T-cell (primary cell): ENCODE data around the gene ADAM33. TPM values are rescaled to one million over a fixed set of nuclear protein-coding genes. Genes with fewer than 3 reads are reported as not detected.

Experiments used
- ATAC-seq, 4 experiments: fragments of 200-7000 bp in 3 of 4; fragments of 150-1000 bp in 1 of 4; cut with Tn5 transposase; replicated peaks in 1 of 4; 1 replicate in 3 of 4; 2 replicates in 1 of 4; pipeline ENCODE4 v1.10.0; 2021; ENCODE audit warnings: moderate library complexity in 3 of 4, mild to moderate bottlenecking in 2 of 4, moderate number of reproducible peaks in 1 of 4
- CTCF ChIA-PET, 2 donors: fragments of 300-600 bp; sonication (Branson Sonifier 250); formaldehyde crosslinking; loops; one replicate each; lab custom pipeline; 2022; ENCODE audit warnings: antibody characterized with exemption in 2 of 2; lab: Charles Lee
- POLR2A ChIA-PET, 2 donors: fragments of 300-600 bp; sonication (Branson Sonifier 250); formaldehyde crosslinking; loops; one replicate each; lab custom pipeline; 2022; ENCODE audit warnings: antibody characterized with exemption in 2 of 2; lab: Charles Lee
- DNase-seq, 35 experiments: peaks; one replicate each; pipeline versions ENCODE4 v3.0.0 to v3.0.0-alpha.2; 2013 to 2023
- H3K27ac ChIP-seq: one replicate; pipeline ENCODE4 v1.5.1; 2013; ENCODE audit warnings: low read length
- H3K27me3 ChIP-seq, 2 experiments: replicated peaks in 1 of 2; 1 replicate in 1 of 2; 2 replicates in 1 of 2; pipeline versions ENCODE4 v1.6.1 to v1.7.0; 2013; ENCODE audit warnings: low read length in 1 of 2, mixed read lengths in 1 of 2; ENCODE audit not compliant: control insufficient read depth in 2 of 2, insufficient read depth in 2 of 2; ENCODE audit errors: extremely low read depth in 1 of 2
- H3K36me3 ChIP-seq, 2 donors: 1 replicate in 1 of 2; 2 replicates in 1 of 2; pipeline versions ENCODE4 v1.6.1 to v1.7.0; 2013; ENCODE audit warnings: low read length in 1 of 2; ENCODE audit not compliant: control insufficient read depth in 2 of 2, insufficient read depth in 1 of 2; ENCODE audit errors: extremely low read depth in 1 of 2
- H3K4me1 ChIP-seq, 2 experiments: 1 replicate in 1 of 2; 2 replicates in 1 of 2; pipeline versions ENCODE4 v1.6.1 to v1.7.0; 2013; ENCODE audit warnings: low read length in 2 of 2, mixed read lengths in 1 of 2; ENCODE audit not compliant: insufficient read depth in 2 of 2, control insufficient read depth in 1 of 2; ENCODE audit errors: extremely low read depth in 1 of 2
- H3K4me3 ChIP-seq, 2 donors: 1 replicate in 1 of 2; 2 replicates in 1 of 2; pipeline versions ENCODE4 v1.5.1 to v1.7.0; 2013; ENCODE audit warnings: mild to moderate bottlenecking in 2 of 2, low read length in 1 of 2, moderate library complexity in 1 of 2; ENCODE audit not compliant: control insufficient read depth in 1 of 2; ENCODE audit errors: extremely low read depth in 1 of 2
- H3K9me3 ChIP-seq: 2 replicates; pipeline ENCODE4 v1.7.0; 2013
- H3K27ac Mint-ChIP-seq, 2 donors: one replicate each; pipeline ENCODE4 v1.8.0; 2020 to 2021; ENCODE audit warnings: mild to moderate bottlenecking in 2 of 2, mixed read lengths in 2 of 2
- H3K27me3 Mint-ChIP-seq, 2 donors: one replicate each; pipeline ENCODE4 v1.8.0; 2021 to 2022; ENCODE audit warnings: mixed read lengths in 2 of 2
- H3K36me3 Mint-ChIP-seq: one replicate; pipeline ENCODE4 v1.8.0; 2021; ENCODE audit warnings: mixed read lengths
- H3K4me1 Mint-ChIP-seq, 3 donors: one replicate each; pipeline ENCODE4 v1.8.0; 2020 to 2022; ENCODE audit warnings: mixed read lengths in 3 of 3, mild to moderate bottlenecking in 1 of 3
- H3K4me3 Mint-ChIP-seq, 3 donors: one replicate each; pipeline ENCODE4 v1.8.0; 2020 to 2022; ENCODE audit warnings: mild to moderate bottlenecking in 3 of 3, mixed read lengths in 3 of 3, moderate library complexity in 3 of 3
- H3K9me3 Mint-ChIP-seq, 3 donors: one replicate each; pipeline ENCODE4 v1.8.0; 2020 to 2022; ENCODE audit warnings: mixed read lengths in 3 of 3
- WGBS: methylation state at CpG from one replicate; pipeline ENCODE4 v1.1.5; 2013; ENCODE audit warnings: missing lambda C conversion rate; ENCODE audit not compliant: insufficient coverage; 5-methylcytosine and 5-hydroxymethylcytosine counted together
- total RNA-seq, 35 experiments: library from RNA in 6 of 35; stranded (reverse) in 6 of 35; fragments of 120-200 nt in 1 of 35; gene quantifications; one replicate each; pipeline versions ENCODE4 v1.2.1 to v1.2.4 and lab custom pipeline; 2013 to 2026

The ADAM33 gene
- total RNA-seq, 5 donors from 2014 or later (not counting 1 experiment from before 2014, with no cell fraction given), result not detected

GRCh38 chr20:3646651-3647050 lies 35.2 kb downstream of the ADAM33 start:
- H3K27me3 Mint-ChIP-seq, result no peaks in the 10 kb centered on the region
- H3K4me3 Mint-ChIP-seq, result no peak overlapping the region
- Histone ChIP-seq H3K27ac (no peak overlapping the region), H3K36me3 (peaks cover 15 to 29% of the 10 kb centered on the region in 2 donors), H3K4me1 (no peaks in the 10 kb centered on the region), H3K4me3 (no peak overlapping the region), H3K27me3 (no peaks in the 10 kb centered on the region), H3K9me3 (no peaks in the 10 kb centered on the region)
- CTCF ChIA-PET, result no interaction called here
- WGBS, result 98% methylated on average over 6 of the region's 13 CpGs
- POLR2A ChIA-PET, result no interaction called here
- no peak overlapping the region for H3K27ac Mint-ChIP-seq
- H3K9me3 Mint-ChIP-seq, result no peaks in the 10 kb centered on the region
- no peak for ATAC-seq
- H3K36me3 Mint-ChIP-seq, result peaks cover 57% of the 10 kb centered on the region
- DNase-seq, result no peak
- no peaks in the 10 kb centered on the region for H3K4me1 Mint-ChIP-seq

- H3K27ac ChIP-seq, result no peak overlapping the region
- no peak overlapping the region for H3K4me3 Mint-ChIP-seq
- H3K4me1 Mint-ChIP-seq, result no peaks in the 10 kb centered on the region
- no CpG with 5 or more reads among the region's 5 CpGs for WGBS
- no peak overlapping the region for H3K4me3 ChIP-seq
- H3K4me1 ChIP-seq, result no peaks in the 10 kb centered on the region
- POLR2A ChIA-PET, result no interaction called here
- H3K9me3 ChIP-seq, result no peaks in the 10 kb centered on the region
- CTCF ChIA-PET, result no interaction called here
- H3K27me3 Mint-ChIP-seq, result no peaks in the 10 kb centered on the region
- peaks cover 57% of the 10 kb centered on the region for H3K36me3 Mint-ChIP-seq
- no peak for DNase-seq
- no peak for ATAC-seq
- no peaks in the 10 kb centered on the region for H3K27me3 ChIP-seq
- H3K36me3 ChIP-seq, result peaks cover 15 to 29% of the 10 kb centered on the region in 2 donors
- H3K9me3 Mint-ChIP-seq, result no peaks in the 10 kb centered on the region
- no peak overlapping the region for H3K27ac Mint-ChIP-seq
Measured at GRCh38 chr20:3646067-3646440, 35.8 kb downstream of the ADAM33 start.

- ChIA-PET CTCF (no interaction called here), POLR2A (no interaction called here)
- Histone ChIP-seq H3K4me1 (no peaks in the 10 kb centered on the region), H3K36me3 (peaks cover 15 to 29% of the 10 kb centered on the region in 2 donors), H3K27ac (no peak overlapping the region), H3K9me3 (no peaks in the 10 kb centered on the region), H3K4me3 (no peak overlapping the region), H3K27me3 (no peaks in the 10 kb centered on the region)
- Mint-ChIP-seq H3K4me1 (no peaks in the 10 kb centered on the region), H3K4me3 (no peak overlapping the region), H3K27me3 (no peaks in the 10 kb centered on the region), H3K36me3 (peaks cover 62% of the 10 kb centered on the region), H3K9me3 (no peaks in the 10 kb centered on the region), H3K27ac (no peak overlapping the region)
- ATAC-seq (no peak), DNase-seq (no peak)
- 95% methylated on average over 13 of the region's 20 CpGs for WGBS
Measured at GRCh38 chr20:3645309-3646066, 36.3 kb downstream of the ADAM33 start.

GRCh38 chr20:3640259-3640658 lies 41.6 kb downstream of the ADAM33 start:
- H3K9me3 ChIP-seq, result no peaks in the 10 kb centered on the region
- no CpG with 5 or more reads among the region's 3 CpGs for WGBS
- no peaks in the 10 kb centered on the region for H3K9me3 Mint-ChIP-seq
- no peaks in the 10 kb centered on the region for H3K27me3 ChIP-seq
- ATAC-seq (no peak), DNase-seq (no peak)
- ChIA-PET CTCF (no interaction called here), POLR2A (interaction anchor here in 1 of 2 donors (0.5 kb wide), 1 partner anchor 34 kb away, joined by 3 read pairs; no protein-coding TSS in a partner anchor)
- no peak overlapping the region for H3K4me3 Mint-ChIP-seq
- H3K36me3 Mint-ChIP-seq, result peaks cover 48% of the 10 kb centered on the region
- H3K27ac Mint-ChIP-seq, result no peak overlapping the region
- H3K4me1 ChIP-seq, result no peaks in the 10 kb centered on the region
- no peaks in the 10 kb centered on the region for H3K27me3 Mint-ChIP-seq
- H3K4me1 Mint-ChIP-seq, result no peaks in the 10 kb centered on the region
- peaks cover 12 to 16% of the 10 kb centered on the region in 2 donors for H3K36me3 ChIP-seq
- H3K27ac ChIP-seq, result no peak overlapping the region
- H3K4me3 ChIP-seq, result no peak overlapping the region

- Histone ChIP-seq H3K27ac (no peak overlapping the region), H3K27me3 (no peaks in the 10 kb centered on the region), H3K4me3 (no peak overlapping the region), H3K9me3 (no peaks in the 10 kb centered on the region), H3K4me1 (no peaks in the 10 kb centered on the region), H3K36me3 (peaks cover 3 to 10% of the 10 kb centered on the region in 2 donors)
- WGBS, result no CpG with 5 or more reads among the region's 1 CpG
- H3K27me3 Mint-ChIP-seq, result no peaks in the 10 kb centered on the region
- POLR2A ChIA-PET, result no interaction called here
- no peak overlapping the region for H3K27ac Mint-ChIP-seq
- H3K4me3 Mint-ChIP-seq, result no peak overlapping the region
- H3K9me3 Mint-ChIP-seq, result no peaks in the 10 kb centered on the region
- DNase-seq (no peak), ATAC-seq (no peak)
- H3K4me1 Mint-ChIP-seq, result no peaks in the 10 kb centered on the region
- CTCF ChIA-PET, result no interaction called here
- peaks cover 34% of the 10 kb centered on the region for H3K36me3 Mint-ChIP-seq
Measured at GRCh38 chr20:3635346-3635745, 46.5 kb downstream of the ADAM33 start.

- DNase-seq (no peak), ATAC-seq (no peak)
- Mint-ChIP-seq H3K9me3 (no peaks in the 10 kb centered on the region), H3K4me3 (no peak overlapping the region), H3K4me1 (no peaks in the 10 kb centered on the region), H3K27ac (no peak overlapping the region), H3K36me3 (peaks cover 38% of the 10 kb centered on the region), H3K27me3 (no peaks in the 10 kb centered on the region)
- Histone ChIP-seq H3K27ac (no peak overlapping the region), H3K4me1 (no peaks in the 10 kb centered on the region), H3K9me3 (no peaks in the 10 kb centered on the region), H3K4me3 (no peak overlapping the region), H3K36me3 (peaks cover 3 to 6% of the 10 kb centered on the region in 2 donors), H3K27me3 (no peaks in the 10 kb centered on the region)
- CTCF ChIA-PET, result no interaction called here
- 59% methylated on average over 5 of the region's 6 CpGs for WGBS
- POLR2A ChIA-PET, result no interaction called here
Measured at GRCh38 chr20:3633913-3634478, 47.8 kb downstream of the ADAM33 start.
